AG10803 (cell line): Measurements from ENCODE around the gene NPTXR.
"Not testable (repeated sequence)": the region's sequence is repeated elsewhere in the genome, so short reads cannot be mapped to it uniquely, and the experiment has no call there.

ENCODE experiments used
- DNase-seq: peaks from one replicate; pipeline ENCODE4 v3.0.0; 2010; ENCODE audit warnings: low read depth
- H3K4me3 ChIP-seq: 2 replicates; pipeline ENCODE4 v1.5.1; 2011; ENCODE audit warnings: mild to moderate bottlenecking, low read length, control low read depth
- TF ChIP-seq, protein P1 (sequence below): conservative IDR thresholded peaks from 2 replicates; pipeline ENCODE4 v1.5.1; 2011; ENCODE audit warnings: mild to moderate bottlenecking, low read length, control low read depth, inconsistent platforms

NPTXR gene

DNA sequence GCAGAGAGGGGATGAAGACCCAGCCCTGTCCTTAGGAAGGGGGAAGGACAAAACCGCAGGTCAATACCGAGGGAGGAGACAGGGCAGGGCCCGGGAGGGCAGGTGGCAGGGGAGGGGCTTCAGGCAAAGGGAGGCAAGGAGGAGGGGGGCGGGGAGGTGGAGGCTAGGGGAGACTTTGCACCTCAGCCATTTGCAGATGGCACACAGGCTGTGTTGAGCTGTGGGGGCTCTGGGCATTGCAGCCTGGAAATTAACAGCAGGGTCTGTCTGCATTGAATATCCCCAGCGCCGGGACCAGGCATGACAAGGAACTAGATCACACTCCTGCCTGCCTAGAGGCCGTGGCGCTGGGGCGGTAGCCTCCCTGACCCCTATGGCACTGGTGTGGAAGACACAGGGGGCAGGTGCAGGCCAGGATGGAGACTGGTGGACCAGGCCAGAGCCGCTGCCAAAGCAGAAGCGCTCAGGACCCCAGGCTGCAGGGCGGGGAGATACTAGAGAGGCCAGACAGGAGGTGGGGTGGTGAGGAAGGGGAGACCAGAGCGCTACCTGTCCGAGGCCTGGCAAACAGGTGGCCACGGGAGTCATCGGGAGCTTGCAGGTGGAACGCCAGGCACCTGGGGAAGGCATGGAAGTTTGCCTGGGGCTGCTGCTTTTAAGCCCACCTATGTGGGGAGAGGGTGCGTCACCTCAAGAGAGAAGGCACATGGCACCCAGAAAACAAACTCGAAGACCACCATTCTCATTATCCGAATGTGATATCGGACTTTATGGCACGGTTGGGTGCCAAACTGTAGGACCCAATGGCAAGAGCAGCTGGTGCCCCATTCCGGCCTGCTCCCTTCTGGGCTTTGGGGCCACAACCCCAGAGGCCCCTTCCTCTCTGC lies 16.7 kb upstream of the NPTXR start:
- TF ChIP-seq, protein P1, sequence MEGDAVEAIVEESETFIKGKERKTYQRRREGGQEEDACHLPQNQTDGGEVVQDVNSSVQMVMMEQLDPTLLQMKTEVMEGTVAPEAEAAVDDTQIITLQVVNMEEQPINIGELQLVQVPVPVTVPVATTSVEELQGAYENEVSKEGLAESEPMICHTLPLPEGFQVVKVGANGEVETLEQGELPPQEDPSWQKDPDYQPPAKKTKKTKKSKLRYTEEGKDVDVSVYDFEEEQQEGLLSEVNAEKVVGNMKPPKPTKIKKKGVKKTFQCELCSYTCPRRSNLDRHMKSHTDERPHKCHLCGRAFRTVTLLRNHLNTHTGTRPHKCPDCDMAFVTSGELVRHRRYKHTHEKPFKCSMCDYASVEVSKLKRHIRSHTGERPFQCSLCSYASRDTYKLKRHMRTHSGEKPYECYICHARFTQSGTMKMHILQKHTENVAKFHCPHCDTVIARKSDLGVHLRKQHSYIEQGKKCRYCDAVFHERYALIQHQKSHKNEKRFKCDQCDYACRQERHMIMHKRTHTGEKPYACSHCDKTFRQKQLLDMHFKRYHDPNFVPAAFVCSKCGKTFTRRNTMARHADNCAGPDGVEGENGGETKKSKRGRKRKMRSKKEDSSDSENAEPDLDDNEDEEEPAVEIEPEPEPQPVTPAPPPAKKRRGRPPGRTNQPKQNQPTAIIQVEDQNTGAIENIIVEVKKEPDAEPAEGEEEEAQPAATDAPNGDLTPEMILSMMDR, result no peak
- H3K4me3 ChIP-seq, result no peak overlapping the region
- no peak for DNase-seq

DNA sequence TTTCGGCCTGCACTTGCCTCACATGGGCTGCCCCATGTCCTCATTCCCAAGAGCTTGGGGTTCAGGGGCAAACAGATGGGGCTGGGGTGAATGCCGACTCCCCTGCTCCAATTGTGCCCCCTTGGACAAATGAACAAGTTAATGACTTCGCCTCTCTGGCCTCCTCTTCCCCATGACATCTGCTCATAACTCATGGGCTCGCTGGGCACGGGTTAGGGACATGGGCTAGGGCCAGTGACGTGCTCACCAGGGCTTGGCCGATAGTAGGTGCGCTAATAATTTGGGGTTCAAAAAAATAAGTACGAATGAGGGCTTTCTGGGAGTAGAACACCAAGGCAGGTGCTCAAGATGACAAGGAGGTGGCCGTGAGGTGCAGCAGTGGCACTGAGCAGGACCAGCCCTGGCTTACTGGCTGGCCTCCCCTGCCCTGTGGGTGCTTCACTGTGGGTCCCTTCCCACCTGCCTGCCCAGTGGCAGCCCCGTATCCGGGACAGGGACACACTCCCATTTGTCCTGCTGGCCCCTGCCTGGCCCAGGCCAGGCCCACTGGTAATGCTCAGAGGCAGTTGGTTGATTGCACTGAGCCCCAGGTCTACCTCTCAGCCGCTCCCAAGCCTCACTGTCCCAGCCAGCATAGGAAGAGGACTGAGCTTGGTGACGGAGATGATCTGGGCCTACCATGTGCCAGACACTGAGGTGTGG lies 15.9 kb upstream of the NPTXR start:
- DNase-seq, result no peak
- TF ChIP-seq, protein P1, result no peak
- H3K4me3 ChIP-seq, result no peak overlapping the region

DNA sequence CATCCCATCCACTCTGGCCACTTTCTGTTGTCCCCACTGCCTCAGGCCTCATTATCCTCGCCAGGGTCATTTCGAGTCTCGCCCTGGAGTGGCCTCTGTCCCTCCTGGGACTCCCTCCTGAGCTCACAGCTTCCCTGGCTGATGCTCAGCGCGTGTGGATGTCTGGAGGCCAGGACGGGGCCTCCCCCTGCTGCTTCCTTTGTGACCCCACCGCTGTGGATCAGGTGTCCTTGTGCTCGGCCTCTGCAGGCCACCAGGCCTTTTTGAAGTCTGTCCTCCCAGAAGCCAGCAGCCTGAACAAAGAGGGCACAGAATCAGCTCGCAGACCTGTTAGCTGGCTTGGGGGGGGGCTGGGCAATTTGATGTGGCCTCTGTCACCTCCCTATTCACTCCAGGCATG lies 14.7 kb upstream of the NPTXR start:
- no peak for DNase-seq
- H3K4me3 ChIP-seq, result no peak overlapping the region
- TF ChIP-seq, protein P1, result no peak

DNA sequence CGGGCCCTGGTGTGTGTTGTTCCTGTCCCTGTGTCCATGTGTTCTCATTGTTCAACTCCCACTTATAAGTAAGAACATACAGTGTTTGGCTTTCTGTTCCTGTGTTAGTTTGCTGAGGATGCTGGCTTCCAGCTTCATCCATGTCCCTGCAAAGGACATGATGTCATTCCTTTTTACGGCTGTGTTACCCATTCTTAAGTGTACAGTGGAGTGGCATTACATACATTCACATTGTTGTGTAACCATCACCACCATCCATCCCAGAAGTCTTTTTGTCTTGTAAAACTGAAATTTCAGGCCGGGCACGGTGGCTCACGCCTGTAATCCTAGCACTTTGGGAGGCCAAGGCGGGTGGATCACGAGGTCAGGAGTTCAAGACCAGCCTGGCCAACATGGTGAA lies 10.6 kb upstream of the NPTXR start:
- not testable (repeated sequence) for H3K4me3 ChIP-seq, DNase-seq

DNA sequence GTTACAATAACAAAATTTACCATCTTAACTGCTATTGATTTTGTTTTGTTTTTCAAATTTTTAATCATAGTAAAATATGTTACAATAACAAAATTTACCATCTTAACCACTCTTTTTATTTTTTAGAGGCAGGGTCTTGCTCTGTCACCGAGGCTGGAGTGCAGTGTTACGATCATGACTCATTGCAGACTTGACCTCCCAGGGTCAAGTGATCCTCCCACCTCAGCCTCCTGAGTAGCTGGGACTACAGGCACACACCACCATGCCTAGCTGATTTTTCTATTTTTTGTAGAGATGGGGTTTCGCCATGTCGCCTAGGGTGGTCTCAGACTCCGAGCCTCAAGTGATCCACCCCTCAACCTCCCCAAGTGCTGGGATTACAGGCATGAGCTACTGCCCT lies 10.1 kb upstream of the NPTXR start:
- DNase-seq, H3K4me3 ChIP-seq: not testable (repeated sequence)

DNA sequence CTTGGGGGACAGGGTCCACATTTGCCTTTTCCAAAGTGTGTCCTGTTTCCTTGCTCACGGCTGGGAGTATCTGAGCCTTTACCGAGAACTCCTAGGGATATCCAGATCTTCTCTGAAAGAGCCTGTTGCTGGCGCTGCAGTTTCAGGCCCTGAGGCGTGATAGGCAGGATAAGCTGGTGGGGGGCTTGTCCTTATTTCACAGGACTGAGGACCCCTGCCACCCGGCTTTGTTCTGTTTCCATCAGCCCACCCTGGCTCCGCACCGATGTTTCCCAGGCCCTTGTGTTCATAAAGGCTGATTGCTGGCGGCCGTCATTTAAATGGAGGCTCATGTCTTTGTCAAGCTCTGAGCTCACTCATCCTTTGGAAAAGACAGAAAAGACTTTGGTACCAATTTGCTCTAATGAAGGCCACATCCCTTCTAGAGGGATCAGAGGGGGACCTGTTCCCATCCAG lies 9.4 kb upstream of the NPTXR start:
- DNase-seq, result no peak
- TF ChIP-seq, protein P1, result no peak
- H3K4me3 ChIP-seq, result no peak overlapping the region

DNA sequence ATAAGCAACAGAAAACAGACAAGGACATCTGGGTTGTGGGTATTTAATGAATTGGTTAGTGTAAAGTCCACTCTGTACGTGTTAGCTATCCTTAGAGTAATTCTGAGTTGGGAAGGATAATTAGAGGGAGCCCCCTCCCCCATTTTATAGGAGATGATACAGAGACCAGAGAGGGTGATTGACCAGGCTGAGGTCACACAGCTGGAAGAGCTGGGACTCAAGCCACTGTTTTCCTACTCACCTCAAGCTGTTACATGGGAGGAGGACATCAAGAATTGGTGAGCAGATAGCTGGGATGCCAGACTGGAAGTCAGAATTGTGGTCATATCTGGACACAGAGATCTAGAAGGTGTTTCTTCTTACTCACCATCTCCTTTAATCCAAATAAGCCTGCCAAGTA lies 8.7 kb upstream of the NPTXR start:
- no peak overlapping the region for H3K4me3 ChIP-seq
- DNase-seq, result no peak
- TF ChIP-seq, protein P1, result no peak
